Fibroblast of lung (primary cell): ENCODE data around the gene IMP4. TPM values are rescaled to one million over a fixed set of nuclear protein-coding genes. Genes with fewer than 3 reads are reported as not detected.
"Not testable (repeated sequence)": the region's sequence is repeated elsewhere in the genome, so short reads cannot be mapped to it uniquely, and the experiment has no call there.

Experiments used
- DNase-seq, 2 donors: peaks; one replicate each; pipeline versions ENCODE4 v3.0.0 to v3.0.0-alpha.2; 2010; ENCODE audit warnings: low read depth in 2 of 2
- H2AFZ ChIP-seq: 2 replicates; pipeline ENCODE4 v1.5.1; 2012; ENCODE audit warnings: low read length, control low read depth, inconsistent platforms
- H3K27ac ChIP-seq: 2 replicates; pipeline ENCODE4 v1.5.1; 2011; ENCODE audit warnings: low read length, control low read depth; ENCODE audit not compliant: insufficient read depth
- H3K27me3 ChIP-seq: 2 replicates; pipeline ENCODE4 v1.5.1; 2011; ENCODE audit warnings: mild to moderate bottlenecking, low read length; ENCODE audit not compliant: control insufficient read depth, insufficient read depth
- H3K36me3 ChIP-seq: 2 replicates; pipeline ENCODE4 v1.5.1; 2011; ENCODE audit warnings: low read length; ENCODE audit not compliant: control insufficient read depth, insufficient read depth
- H3K4me1 ChIP-seq: 2 replicates; pipeline ENCODE4 v1.5.1; 2011; ENCODE audit warnings: low read length; ENCODE audit not compliant: control insufficient read depth, insufficient read depth; ENCODE audit errors: extremely low read depth
- H3K4me2 ChIP-seq: 2 replicates; pipeline ENCODE4 v1.5.1; 2011; ENCODE audit warnings: low read length, control low read depth; ENCODE audit not compliant: insufficient read depth; ENCODE audit errors: extremely low read depth
- H3K4me3 ChIP-seq, 4 experiments: fragments of 200-600 bp in 1 of 4; sonication (generic) in 1 of 4; replicated peaks in 1 of 4; 2 replicates each; pipeline ENCODE4 v1.5.1; 2011 to 2016; ENCODE audit warnings: low read length in 4 of 4, low read depth in 3 of 4, mild to moderate bottlenecking in 3 of 4, control low read depth in 2 of 4, inconsistent platforms in 1 of 4, mixed read lengths in 1 of 4; ENCODE audit not compliant: insufficient read depth in 1 of 4; ENCODE audit errors: control extremely low read depth in 1 of 4
- H3K79me2 ChIP-seq: 2 replicates; pipeline ENCODE4 v1.5.1; 2012; ENCODE audit warnings: mild to moderate bottlenecking, low read length, inconsistent platforms; ENCODE audit not compliant: control insufficient read depth, insufficient read depth
- H3K9ac ChIP-seq: 2 replicates; pipeline ENCODE4 v1.5.1; 2011; ENCODE audit warnings: mild to moderate bottlenecking, low read length, control low read depth; ENCODE audit not compliant: insufficient read depth
- H3K9me3 ChIP-seq: 2 replicates; pipeline ENCODE4 v1.5.1; 2012; ENCODE audit warnings: low read depth, low read length; ENCODE audit not compliant: control insufficient read depth, insufficient read depth
- H4K20me1 ChIP-seq: 2 replicates; pipeline ENCODE4 v1.5.1; 2011; ENCODE audit warnings: low read length; ENCODE audit not compliant: control insufficient read depth, insufficient read depth; ENCODE audit errors: extremely low read depth
- EZH2 ChIP-seq: IDR thresholded peaks from 2 replicates; pipeline ENCODE4 v1.5.1; 2012; ENCODE audit warnings: low read length, control low read depth, mild to moderate bottlenecking; ENCODE audit errors: missing control alignments
- polyA plus RNA-seq, 2 donors: library from polyadenylated mRNA; depleted of rRNA in 1 of 2; stranded (reverse) in 1 of 2; unstranded in 1 of 2; fragments of >200 nt; gene quantifications; 2 replicates each; pipeline ENCODE4 v1.2.1, GENCODE V29; 2011 to 2012; ENCODE audit warnings: missing spikeins in 1 of 2
- total RNA-seq: library from RNA; depleted of rRNA; stranded (reverse); fragments of >200 nt; gene quantifications from 2 replicates; pipeline ENCODE4 v1.2.1, GENCODE V29; 2014
- TF ChIP-seq, protein P1 (sequence below), 2 donors: IDR thresholded peaks in 1 of 2; conservative IDR thresholded peaks in 1 of 2; 1 replicate in 1 of 2; 2 replicates in 1 of 2; pipeline ENCODE4 v1.5.1; 2011 to 2012; ENCODE audit warnings: low read length in 2 of 2, control low read depth in 1 of 2, inconsistent platforms in 1 of 2, low read depth in 1 of 2, mild to moderate bottlenecking in 1 of 2

IMP4 gene
- total and polyA plus RNA-seq, 2 donors (not counting 1 experiment from before 2014, with no cell fraction given), result 46.3 to 58.0 TPM

DNA sequence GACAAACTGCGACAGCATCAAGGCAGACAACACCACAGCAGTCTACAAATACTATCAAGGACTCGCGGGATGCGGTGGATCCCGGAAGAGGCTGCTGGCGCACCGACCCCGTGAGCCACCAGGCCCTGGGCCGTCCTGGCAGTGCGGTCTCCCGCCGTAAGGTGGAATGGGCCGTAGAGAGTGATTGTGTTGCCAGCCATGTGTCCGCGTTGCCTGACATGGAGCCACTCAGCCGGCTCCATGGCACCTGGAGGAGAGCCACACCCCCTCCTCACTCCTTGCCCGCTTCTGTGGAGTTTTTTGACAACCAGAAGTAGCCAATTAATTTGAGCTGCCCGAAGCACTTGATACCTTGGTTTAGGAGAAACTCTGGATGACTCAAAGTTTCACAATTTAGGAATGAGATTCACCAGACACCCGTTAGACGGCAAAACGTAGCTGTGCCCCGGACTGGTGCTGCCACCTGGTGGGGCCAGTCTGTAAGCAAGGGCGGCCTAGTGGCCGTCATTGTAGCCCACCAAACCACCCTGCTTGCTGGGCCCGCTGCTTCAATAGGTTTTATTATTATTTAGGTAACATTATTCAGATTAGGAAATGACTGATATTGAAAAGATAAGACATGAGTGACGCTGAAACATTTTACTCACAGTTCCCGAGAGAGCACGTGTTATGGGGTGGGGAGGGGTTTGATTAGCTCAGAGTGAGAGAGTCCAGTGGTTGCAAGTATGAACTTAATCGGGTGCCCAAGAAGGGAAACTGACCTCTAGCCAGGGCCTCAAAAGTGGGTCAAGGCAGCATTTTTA, 10.2 kb upstream of the IMP4 start:
- H3K9ac ChIP-seq, result no peak overlapping the region
- no peaks in the 10 kb centered on the region for H3K4me1 ChIP-seq
- H3K9me3 ChIP-seq, result no peaks in the 10 kb centered on the region
- TF ChIP-seq, protein P1, sequence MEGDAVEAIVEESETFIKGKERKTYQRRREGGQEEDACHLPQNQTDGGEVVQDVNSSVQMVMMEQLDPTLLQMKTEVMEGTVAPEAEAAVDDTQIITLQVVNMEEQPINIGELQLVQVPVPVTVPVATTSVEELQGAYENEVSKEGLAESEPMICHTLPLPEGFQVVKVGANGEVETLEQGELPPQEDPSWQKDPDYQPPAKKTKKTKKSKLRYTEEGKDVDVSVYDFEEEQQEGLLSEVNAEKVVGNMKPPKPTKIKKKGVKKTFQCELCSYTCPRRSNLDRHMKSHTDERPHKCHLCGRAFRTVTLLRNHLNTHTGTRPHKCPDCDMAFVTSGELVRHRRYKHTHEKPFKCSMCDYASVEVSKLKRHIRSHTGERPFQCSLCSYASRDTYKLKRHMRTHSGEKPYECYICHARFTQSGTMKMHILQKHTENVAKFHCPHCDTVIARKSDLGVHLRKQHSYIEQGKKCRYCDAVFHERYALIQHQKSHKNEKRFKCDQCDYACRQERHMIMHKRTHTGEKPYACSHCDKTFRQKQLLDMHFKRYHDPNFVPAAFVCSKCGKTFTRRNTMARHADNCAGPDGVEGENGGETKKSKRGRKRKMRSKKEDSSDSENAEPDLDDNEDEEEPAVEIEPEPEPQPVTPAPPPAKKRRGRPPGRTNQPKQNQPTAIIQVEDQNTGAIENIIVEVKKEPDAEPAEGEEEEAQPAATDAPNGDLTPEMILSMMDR (conservative IDR thresholded peaks at IDR 0.05 in 1 of 2, IDR thresholded peaks at IDR 0.05 in 1 of 2; ENCODE audit: low read depth in 1 of 2, low read length in 2 of 2), result peak; percentile 96 to 97
- no peak for TF ChIP-seq EZH2
- peak overlapping the region; percentile 72 for H3K4me2 ChIP-seq
- peak overlapping the region in 1 of 4 experiments; percentile 16 for H3K4me3 ChIP-seq
- H4K20me1 ChIP-seq, result no peaks in the 10 kb centered on the region
- peak overlapping the region; percentile 12 for H2AFZ ChIP-seq
- no peak overlapping the region for H3K27ac ChIP-seq
- peak; percentile 76 to 82 for DNase-seq
- no peaks in the 10 kb centered on the region for H3K36me3 ChIP-seq
- no peaks in the 10 kb centered on the region for H3K79me2 ChIP-seq
- H3K27me3 ChIP-seq, result peaks cover 3% of the 10 kb centered on the region

DNA sequence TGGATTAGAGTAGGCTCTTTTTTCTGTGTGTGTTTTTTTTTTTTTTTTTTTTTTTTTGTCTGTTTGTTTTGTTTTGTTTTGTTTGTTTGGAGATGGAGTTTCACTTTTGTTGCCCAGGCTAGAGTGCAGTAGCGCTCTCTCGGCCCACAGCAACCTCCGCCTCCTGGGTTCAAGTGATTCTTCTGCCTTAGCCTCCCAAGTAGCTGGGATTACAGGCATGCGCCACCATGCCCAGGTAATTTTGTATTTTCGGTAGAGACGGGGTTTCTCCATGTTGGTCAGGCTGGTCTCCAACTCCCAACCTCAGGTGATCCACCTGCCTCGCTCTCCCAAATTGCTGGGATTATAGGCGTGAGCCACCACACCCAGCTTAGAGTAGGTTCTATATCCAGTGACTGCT, 9.4 kb upstream of the IMP4 start:
- not testable (repeated sequence) for H3K4me1 ChIP-seq, H4K20me1 ChIP-seq, H3K79me2 ChIP-seq, H3K9ac ChIP-seq, H3K27ac ChIP-seq, H3K36me3 ChIP-seq, H3K9me3 ChIP-seq, DNase-seq, H3K4me2 ChIP-seq, H2AFZ ChIP-seq, H3K27me3 ChIP-seq, H3K4me3 ChIP-seq

DNA sequence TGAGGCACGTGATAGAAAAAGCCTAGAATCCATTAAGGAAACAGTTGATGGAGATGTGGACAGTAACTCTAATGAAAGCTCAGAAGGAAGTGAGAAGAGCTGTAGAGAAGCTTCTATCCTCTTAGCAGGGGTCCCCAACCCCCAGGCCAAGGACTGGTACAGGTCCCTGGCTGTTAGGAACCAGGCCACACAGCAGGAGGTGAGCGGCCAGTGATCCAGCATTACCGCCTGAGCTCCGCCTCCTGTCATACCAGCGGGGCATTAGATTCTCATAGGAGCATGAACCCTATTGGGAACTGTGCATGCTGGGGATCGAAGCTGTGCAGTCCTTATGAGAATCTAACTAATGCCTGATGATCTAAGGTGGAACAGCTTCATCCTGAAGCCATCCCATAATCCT, 8.7 kb upstream of the IMP4 start:
- no peak for DNase-seq

More for the DNA sequence above, 8.7 kb upstream of the IMP4 start:
- H3K4me3 ChIP-seq, result no peak overlapping the region
- H3K9ac ChIP-seq, result no peak overlapping the region
- H3K9me3 ChIP-seq, result no peaks in the 10 kb centered on the region
- no peak for TF ChIP-seq EZH2
- TF ChIP-seq, protein P1 (conservative IDR thresholded peaks at IDR 0.05 in 1 of 2, IDR thresholded peaks at IDR 0.05 in 1 of 2; ENCODE audit: low read depth in 1 of 2, low read length in 2 of 2), result no peak
- peaks cover 3% of the 10 kb centered on the region for H3K27me3 ChIP-seq
- H2AFZ ChIP-seq, result no peak overlapping the region
- no peaks in the 10 kb centered on the region for H3K4me1 ChIP-seq
- H3K79me2 ChIP-seq, result no peaks in the 10 kb centered on the region
- no peaks in the 10 kb centered on the region for H4K20me1 ChIP-seq
- H3K27ac ChIP-seq, result no peak overlapping the region
- H3K36me3 ChIP-seq, result no peaks in the 10 kb centered on the region
- no peak overlapping the region for H3K4me2 ChIP-seq
